DOHH2 (cell line): ENCODE results near the gene GABRB1.

Source experiments
- H3F3A ChIP-seq: fragments of 200-600 bp; sonication (generic), shearing (Covaris generic); 2 replicates; pipeline ENCODE4 v1.6.0; 2016; ENCODE audit warnings: antibody characterized with exemption, mild to moderate bottlenecking; ENCODE audit not compliant: control insufficient read depth, insufficient read depth
- H3K27ac ChIP-seq: fragments of 200-600 bp; sonication (generic); 2 replicates; pipeline ENCODE4 v1.5.1; 2014; ENCODE audit warnings: low read depth, mild to moderate bottlenecking, low read length, moderate library complexity
- H3K27me3 ChIP-seq: fragments of 200-600 bp; sonication (generic); 2 replicates; pipeline ENCODE4 v1.6.1; 2014; ENCODE audit warnings: mild to moderate bottlenecking, low read length, mixed read lengths; ENCODE audit not compliant: control insufficient read depth
- H3K36me3 ChIP-seq: fragments of 200-600 bp; sonication (generic); 2 replicates; pipeline ENCODE4 v1.6.1; 2014; ENCODE audit warnings: mild to moderate bottlenecking, low read length, moderate library complexity, mixed read lengths; ENCODE audit not compliant: control insufficient read depth
- H3K4me1 ChIP-seq: fragments of 200-600 bp; sonication (generic); 2 replicates; pipeline ENCODE4 v1.6.1; 2014; ENCODE audit warnings: mild to moderate bottlenecking, low read length, mixed read lengths; ENCODE audit not compliant: control insufficient read depth
- H3K4me2 ChIP-seq: fragments of 200-600 bp; sonication (generic); 2 replicates; pipeline ENCODE4 v1.6.0; 2014; ENCODE audit warnings: mild to moderate bottlenecking, low read length, moderate library complexity
- H3K4me3 ChIP-seq: fragments of 200-600 bp; sonication (generic); 2 replicates; pipeline ENCODE4 v1.5.1; 2014; ENCODE audit warnings: mild to moderate bottlenecking, low read length, mixed read lengths
- H3K79me2 ChIP-seq: fragments of 200-600 bp; sonication (generic); 2 replicates; pipeline ENCODE4 v1.6.1; 2014; ENCODE audit warnings: mild to moderate bottlenecking, low read length, mixed read lengths; ENCODE audit not compliant: control insufficient read depth
- H3K9me2 ChIP-seq: fragments of 200-600 bp; sonication (generic); replicated peaks from 2 replicates; pipeline ENCODE4 v1.6.1; 2014; ENCODE audit warnings: mild to moderate bottlenecking, low read length, mixed read lengths; ENCODE audit not compliant: control insufficient read depth
- H3K9me3 ChIP-seq: fragments of 200-600 bp; sonication (generic); 2 replicates; pipeline ENCODE4 v1.6.1; 2014; ENCODE audit warnings: antibody characterized with exemption, low read length, mixed read lengths; ENCODE audit not compliant: control insufficient read depth, insufficient read depth
- H4K20me1 ChIP-seq: fragments of 200-600 bp; sonication (generic); 2 replicates; pipeline ENCODE4 v1.6.0; 2014; ENCODE audit warnings: low read depth, mild to moderate bottlenecking, antibody characterized with exemption, low read length, moderate library complexity; ENCODE audit not compliant: control insufficient read depth, insufficient read depth
- CTCF ChIP-seq: fragments of 200-600 bp; sonication (generic); IDR thresholded peaks from one replicate; pipeline ENCODE4 v1.5.1; 2014; ENCODE audit warnings: antibody characterized with exemption, mild to moderate bottlenecking, low read depth, low read length; ENCODE audit not compliant: poor library complexity, severe bottlenecking
- EZH2phosphoT487 ChIP-seq: fragments of 200-600 bp; sonication (generic); IDR thresholded peaks from 2 replicates; pipeline ENCODE4 v1.6.1; 2017; ENCODE audit warnings: borderline replicate concordance, mild to moderate bottlenecking, antibody characterized with exemption, low read length, moderate library complexity, mixed read lengths

The GABRB1 gene

DNA sequence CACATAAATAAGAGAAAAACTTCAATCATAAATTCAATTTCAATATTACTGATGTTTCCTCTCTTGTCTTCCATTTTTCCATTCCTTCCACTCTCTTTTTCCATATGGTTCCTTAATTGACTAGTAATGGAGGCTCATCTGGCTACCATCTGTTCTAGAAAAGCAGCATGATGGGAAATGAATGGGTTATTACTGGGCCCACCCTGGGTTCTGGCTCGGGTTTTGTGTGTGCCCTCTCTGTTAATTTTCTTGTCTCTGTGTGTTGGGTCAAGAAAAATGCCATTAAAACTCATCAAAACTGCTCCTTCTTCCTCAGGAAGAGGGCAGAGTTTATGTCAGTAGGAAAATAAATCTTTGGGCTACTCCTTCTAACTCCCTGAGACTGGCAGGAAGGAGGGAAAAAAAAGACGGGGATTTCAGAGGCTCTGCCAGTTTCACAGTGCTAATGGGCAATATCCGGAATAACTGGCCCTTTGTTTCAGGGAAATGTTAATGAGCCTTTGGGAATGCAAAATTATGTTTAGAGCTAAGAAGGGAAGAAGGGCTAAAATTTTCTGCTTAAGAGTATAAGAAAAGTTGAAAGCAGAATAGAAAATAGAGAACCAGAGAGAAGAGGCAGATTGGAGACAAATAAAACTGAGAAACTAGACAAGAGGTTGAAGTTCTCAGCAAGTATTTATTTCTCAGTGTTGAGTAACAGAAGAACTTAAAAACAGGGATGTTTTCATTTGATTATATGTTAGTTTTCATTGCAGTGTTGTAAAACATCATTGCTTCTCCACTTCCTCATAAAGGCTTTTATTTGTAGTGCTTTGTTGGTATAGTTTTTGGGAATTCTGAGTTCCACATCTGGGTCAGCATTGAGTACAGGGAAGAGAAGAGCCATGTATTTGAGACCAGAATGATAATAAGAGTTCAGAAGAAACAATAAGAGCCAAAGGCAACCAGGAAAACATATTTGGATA, 19.7 kb downstream of the GABRB1 start:
- Histone ChIP-seq H3K27ac (no peak overlapping the region), H3K27me3 (no peaks in the 10 kb centered on the region; the same call in 1 of the 2 replicates), H3F3A (no peaks in the 10 kb centered on the region), H3K9me2 (no peaks in the 10 kb centered on the region), H3K4me3 (no peak overlapping the region), H4K20me1 (no peaks in the 10 kb centered on the region), H3K4me2 (no peak overlapping the region), H3K9me3 (no peaks in the 10 kb centered on the region), H3K4me1 (no peaks in the 10 kb centered on the region), H3K36me3 (no peaks in the 10 kb centered on the region), H3K79me2 (no peaks in the 10 kb centered on the region)
- TF ChIP-seq CTCF (no peak), EZH2phosphoT487 (no peak)

GRCh38 chr4:47053485-47053884, 22.1 kb downstream of the GABRB1 start:
- Histone ChIP-seq H3K27ac (no peak overlapping the region), H4K20me1 (no peaks in the 10 kb centered on the region), H3K9me2 (no peaks in the 10 kb centered on the region), H3K79me2 (no peaks in the 10 kb centered on the region), H3K36me3 (no peaks in the 10 kb centered on the region), H3K9me3 (no peaks in the 10 kb centered on the region), H3K27me3 (no peaks in the 10 kb centered on the region; the same call in 1 of the 2 replicates), H3K4me3 (no peak overlapping the region), H3K4me2 (no peak overlapping the region), H3F3A (no peaks in the 10 kb centered on the region), H3K4me1 (no peaks in the 10 kb centered on the region)
- TF ChIP-seq EZH2phosphoT487 (no peak), CTCF (no peak)

DNA sequence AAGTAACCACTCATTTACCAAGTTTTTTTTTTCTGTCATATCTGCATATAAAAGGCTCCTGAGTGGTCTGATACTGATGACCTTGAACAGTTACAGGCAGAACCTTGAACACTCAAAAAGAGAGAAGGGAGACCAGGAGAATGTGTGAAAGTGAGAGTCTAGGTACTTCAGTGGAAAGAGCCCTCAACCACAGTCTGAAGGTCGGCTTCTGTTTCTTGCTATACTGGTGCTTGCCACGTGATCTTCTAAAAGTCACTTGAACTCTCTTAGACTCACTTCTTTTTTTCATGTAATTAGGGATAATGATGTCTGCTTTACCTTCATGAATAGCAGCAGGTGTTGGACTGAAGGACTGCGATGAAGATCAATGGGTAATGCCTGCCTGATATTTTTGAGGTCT, 22.8 kb downstream of the GABRB1 start:
- no peak overlapping the region for H3K27ac ChIP-seq
- no peaks in the 10 kb centered on the region; the same call in 1 of the 2 replicates for H3K27me3 ChIP-seq
- no peaks in the 10 kb centered on the region for H3K9me2 ChIP-seq
- no peaks in the 10 kb centered on the region for H3K36me3 ChIP-seq
- TF ChIP-seq CTCF (no peak), EZH2phosphoT487 (no peak)
- no peaks in the 10 kb centered on the region for H3K4me1 ChIP-seq
- no peaks in the 10 kb centered on the region for H4K20me1 ChIP-seq
- no peaks in the 10 kb centered on the region for H3F3A ChIP-seq
- H3K79me2 ChIP-seq, result no peaks in the 10 kb centered on the region
- no peak overlapping the region for H3K4me2 ChIP-seq
- no peak overlapping the region for H3K4me3 ChIP-seq
- H3K9me3 ChIP-seq, result no peaks in the 10 kb centered on the region
